K562 (cell line): ENCODE data around the gene NMRK2. TPM values are rescaled to one million over a fixed set of nuclear protein-coding genes. Genes with fewer than 3 reads are reported as not detected.

Experiments
- ARHGAP35 ChIP-seq: fragments of 450-650 bp; IDR thresholded peaks from 2 replicates; pipeline ENCODE4 v1.6.1; 2018; ENCODE audit not compliant: partially characterized antibody
- BACH1 ChIP-seq: fragments of 200-800 bp; sonication (Bioruptor generic); IDR thresholded peaks from 2 replicates; pipeline ENCODE4 v1.6.1; 2016; ENCODE audit warnings: missing genetic modification characterization, missing compliant biosample characterization
- BRCA1 ChIP-seq, 2 experiments: fragments of 450-650 bp in 1 of 2; sonication (generic) in 1 of 2; formaldehyde crosslinking in 1 of 2; IDR thresholded peaks; 2 replicates each; pipeline versions ENCODE4 v1.5.0 to v1.6.1; 2017 to 2020; ENCODE audit warnings: mild to moderate bottlenecking in 1 of 2, missing genetic modification reagents in 1 of 2
- CHCHD3 ChIP-seq: fragments of 250-450 bp; sonication (Bioruptor Pico); IDR thresholded peaks from 2 replicates; pipeline ENCODE4 v2.1.2; 2022; ENCODE audit warnings: mild to moderate bottlenecking
- DNMT1 ChIP-seq: fragments of 450-650 bp; IDR thresholded peaks from 2 replicates; pipeline ENCODE4 v1.6.1; 2016; ENCODE audit warnings: antibody characterized with exemption, mild to moderate bottlenecking
- ESRRB ChIP-seq: fragments of 250-450 bp; sonication (Bioruptor Pico); IDR thresholded peaks from 2 replicates; pipeline ENCODE4 v1.5.0; 2020; ENCODE audit warnings: mild to moderate bottlenecking, moderate library complexity, borderline replicate concordance
- HDAC1 ChIP-seq, 2 experiments: fragments of 450-650 bp; IDR thresholded peaks; 2 replicates each; pipeline ENCODE4 v1.6.1; 2016 to 2017; ENCODE audit warnings: inconsistent platforms in 1 of 2, mild to moderate bottlenecking in 1 of 2, moderate library complexity in 1 of 2
- HMGN3 ChIP-seq: IDR thresholded peaks from 2 replicates; pipeline ENCODE4 v1.6.1; 2011; ENCODE audit warnings: borderline replicate concordance, low read depth, mild to moderate bottlenecking, mixed read lengths, low read length; ENCODE audit not compliant: insufficient read length; ENCODE audit errors: extremely low read depth
- MCM2 ChIP-seq: fragments of 450-650 bp; IDR thresholded peaks from 2 replicates; pipeline ENCODE4 v1.6.1; 2017; ENCODE audit warnings: low read depth, mild to moderate bottlenecking
- MCM3 ChIP-seq: fragments of 450-650 bp; IDR thresholded peaks from 2 replicates; pipeline ENCODE4 v1.6.1; 2016
- NCOA6 ChIP-seq: fragments of 450-650 bp; IDR thresholded peaks from 2 replicates; pipeline ENCODE4 v1.6.1; 2017; ENCODE audit warnings: mild to moderate bottlenecking
- PCBP1 ChIP-seq: fragments of 200-400 bp; formaldehyde crosslinking; IDR thresholded peaks from 2 replicates; pipeline ENCODE4 v1.6.1; 2018; ENCODE audit warnings: mild to moderate bottlenecking, low read depth, low read length; ENCODE audit not compliant: poor library complexity, severe bottlenecking
- POLR3A ChIP-seq: IDR thresholded peaks from 2 replicates; pipeline ENCODE4 v1.6.1; 2011; ENCODE audit warnings: borderline replicate concordance, mild to moderate bottlenecking, moderate library complexity; ENCODE audit not compliant: insufficient read length, insufficient read depth; ENCODE audit errors: extremely low read depth
- PYGO2 ChIP-seq: fragments of 450-650 bp; IDR thresholded peaks from 2 replicates; pipeline ENCODE4 v1.6.1; 2016; ENCODE audit warnings: mild to moderate bottlenecking, missing genetic modification characterization, moderate library complexity, missing compliant biosample characterization
- RCOR1 ChIP-seq, 2 experiments: IDR thresholded peaks; 2 replicates each; pipeline ENCODE4 v1.6.1; 2012; ENCODE audit warnings: low read depth in 2 of 2, low read length in 2 of 2, borderline replicate concordance in 1 of 2, improper control_type of control experiment in 1 of 2
- SMAD4 ChIP-seq: fragments of 250-450 bp; sonication (Bioruptor Pico); conservative IDR thresholded peaks from 2 replicates; pipeline ENCODE4 v1.8.0; 2021; ENCODE audit warnings: inconsistent platforms, mild to moderate bottlenecking, moderate library complexity
- SMARCC2 ChIP-seq: fragments of 450-650 bp; IDR thresholded peaks from 2 replicates; pipeline ENCODE4 v1.6.1; 2017; ENCODE audit warnings: antibody characterized with exemption, moderate library complexity, mild to moderate bottlenecking, low read depth
- TCF7 ChIP-seq: sonication (generic); IDR thresholded peaks from 2 replicates; pipeline ENCODE4 v1.6.1; 2016; ENCODE audit warnings: antibody characterized with exemption, borderline replicate concordance
- ZBTB7A ChIP-seq: IDR thresholded peaks from 2 replicates; pipeline ENCODE4 v1.6.1; 2011; ENCODE audit warnings: low read depth, mild to moderate bottlenecking, low read length, moderate library complexity, borderline replicate concordance; ENCODE audit not compliant: control insufficient read depth
- ZC3H8 ChIP-seq: fragments of 450-650 bp; IDR thresholded peaks from 2 replicates; pipeline ENCODE4 v1.6.1; 2017
- ZNF274 ChIP-seq: IDR thresholded peaks from 2 replicates; pipeline ENCODE4 v1.6.1; 2011; ENCODE audit warnings: low read depth, mild to moderate bottlenecking, low read length, moderate library complexity, borderline replicate concordance
- ZNF436 ChIP-seq: fragments of 250-450, 450-650 bp; sonication (Bioruptor Pico); formaldehyde crosslinking; IDR thresholded peaks from 2 replicates; pipeline ENCODE4 v1.7.0; 2020; ENCODE audit warnings: mild to moderate bottlenecking
- ZNF444 ChIP-seq: fragments of 250-450 bp; sonication (Bioruptor Pico); IDR thresholded peaks from 2 replicates; pipeline ENCODE4 v1.4.0; 2020; ENCODE audit warnings: mild to moderate bottlenecking, moderate library complexity
- ZNF589 ChIP-seq: fragments of 200-800 bp; sonication (Bioruptor generic); IDR thresholded peaks from 2 replicates; pipeline ENCODE4 v1.6.1; 2016; ENCODE audit warnings: low read depth, missing genetic modification characterization, missing compliant biosample characterization
- ZNF79 ChIP-seq: fragments of 250-450 bp; sonication (Bioruptor Pico); IDR thresholded peaks from 2 replicates; pipeline ENCODE4 v1.4.0; 2020; ENCODE audit warnings: low read depth, mild to moderate bottlenecking, moderate library complexity
- polyA plus RNA-seq, 8 experiments: library from polyadenylated mRNA; depleted of rRNA in 4 of 8; stranded (reverse) in 5 of 8; unstranded in 3 of 8; fragments of >200 nt; fragmentation: Nextera tagmentation in 2 of 8; fragmentation: Illumina TruSeq in 1 of 8; extraction: Ambion mirVana in 2 of 8; extraction: Trizol in 1 of 8; gene quantifications; 2 replicates each; pipeline versions ENCODE4 v1.2.1 to v1.2.3, GENCODE V29; 2011 to 2014; ENCODE audit warnings: inconsistent platforms in 1 of 8, missing spikeins in 1 of 8
- total RNA-seq, 7 experiments: library from RNA; depleted of rRNA in 6 of 7; stranded (reverse); fragments of >200 nt in 6 of 7; fragmentation: Illumina TruSeq in 2 of 7; extraction: Trizol in 2 of 7; gene quantifications; 2 replicates each; pipeline versions ENCODE4 v1.2.1 to v1.2.3, GENCODE V29; 2011 to 2021; ENCODE audit warnings: low replicate concordance in 1 of 7
- TF ChIP-seq, protein P1 (sequence below): fragments of 450-650 bp; formaldehyde crosslinking; conservative IDR thresholded peaks from 2 replicates; pipeline ENCODE4 v1.4.0; 2022; ENCODE audit warnings: mild to moderate bottlenecking, missing genetic modification characterization
- TF ChIP-seq, protein P2 (sequence below): sonication (generic); formaldehyde crosslinking; IDR thresholded peaks from 2 replicates; pipeline ENCODE4 v1.4.0; 2020; ENCODE audit warnings: mild to moderate bottlenecking, missing genetic modification reagents

NMRK2 gene
- total and polyA plus RNA-seq, 9 of the 15 experiments (the other 6 are each of a cell fraction or from before 2014, with no cell fraction given), result not detected

DNA sequence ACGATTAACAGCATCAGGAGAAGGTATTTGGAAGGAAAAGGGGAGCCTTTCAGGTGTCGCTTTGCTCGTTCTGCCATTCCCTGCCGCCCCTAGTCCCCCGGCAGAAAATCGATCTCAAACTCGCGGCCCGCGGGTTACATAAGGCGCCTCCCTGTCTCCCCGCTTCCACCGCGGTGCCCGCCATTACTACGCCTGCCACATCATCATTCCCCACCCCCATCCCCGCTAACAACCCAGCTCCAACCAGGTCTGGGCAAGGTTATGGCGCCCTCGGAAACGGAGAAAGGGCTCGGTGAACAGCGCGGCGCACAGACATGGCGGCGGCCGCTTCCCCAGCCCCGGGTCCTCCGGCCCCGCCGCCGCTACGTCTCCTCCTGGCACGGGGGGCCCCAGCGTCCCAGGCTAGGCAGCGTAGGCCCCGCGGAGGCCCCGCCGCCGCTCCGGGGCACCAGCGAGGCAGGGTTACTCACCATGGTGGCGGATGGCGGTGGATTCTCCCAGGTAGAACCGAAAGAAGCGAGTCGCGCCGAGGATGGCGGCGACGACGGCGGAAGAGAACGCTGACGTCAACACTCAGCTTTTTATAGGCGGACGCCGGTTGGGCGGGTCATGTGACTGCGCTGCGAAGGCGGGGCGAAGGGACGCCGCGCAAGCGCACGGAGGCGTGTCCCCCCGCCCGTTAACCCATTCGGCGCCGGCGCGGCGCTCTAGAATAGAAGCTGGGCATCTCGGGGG is 52.2 kb downstream of the NMRK2 start, which contains the start of gene EEF2 (continued):
- peak; percentile 81 for TF ChIP-seq SMAD4 (CRISPR knock-in tag)
- no peak for TF ChIP-seq BACH1 (tag)
- TF ChIP-seq, protein P1, sequence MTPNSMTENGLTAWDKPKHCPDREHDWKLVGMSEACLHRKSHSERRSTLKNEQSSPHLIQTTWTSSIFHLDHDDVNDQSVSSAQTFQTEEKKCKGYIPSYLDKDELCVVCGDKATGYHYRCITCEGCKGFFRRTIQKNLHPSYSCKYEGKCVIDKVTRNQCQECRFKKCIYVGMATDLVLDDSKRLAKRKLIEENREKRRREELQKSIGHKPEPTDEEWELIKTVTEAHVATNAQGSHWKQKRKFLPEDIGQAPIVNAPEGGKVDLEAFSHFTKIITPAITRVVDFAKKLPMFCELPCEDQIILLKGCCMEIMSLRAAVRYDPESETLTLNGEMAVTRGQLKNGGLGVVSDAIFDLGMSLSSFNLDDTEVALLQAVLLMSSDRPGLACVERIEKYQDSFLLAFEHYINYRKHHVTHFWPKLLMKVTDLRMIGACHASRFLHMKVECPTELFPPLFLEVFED (CRISPR knock-in tag), result 0 out of 2 replicates have a peak, but pooled peaks have one; percentile 42
- TF ChIP-seq NCOA6, result no peak
- no peak for TF ChIP-seq ARHGAP35
- TF ChIP-seq ZNF589 (CRISPR knock-in tag), result peak; percentile 84
- TF ChIP-seq POLR3A, result no peak
- TF ChIP-seq CHCHD3, result no peak
- TF ChIP-seq DNMT1, result no peak
- no peak for TF ChIP-seq PYGO2 (tag)
- TF ChIP-seq ZNF274, result peak; percentile 41; the same call in 1 of the 2 replicates
- TF ChIP-seq MCM3, result no peak
- peak; percentile 63 to 88; a peak in 2 of 4 replicates for TF ChIP-seq HDAC1 (IDR thresholded peaks at IDR 0.05)
- TF ChIP-seq ZNF79 (CRISPR knock-in tag), result no peak
- TF ChIP-seq ZNF444 (CRISPR knock-in tag), result no peak
- TF ChIP-seq TCF7, result no peak
- no peak for TF ChIP-seq ZNF436 (CRISPR knock-in tag)
- TF ChIP-seq, protein P2, sequence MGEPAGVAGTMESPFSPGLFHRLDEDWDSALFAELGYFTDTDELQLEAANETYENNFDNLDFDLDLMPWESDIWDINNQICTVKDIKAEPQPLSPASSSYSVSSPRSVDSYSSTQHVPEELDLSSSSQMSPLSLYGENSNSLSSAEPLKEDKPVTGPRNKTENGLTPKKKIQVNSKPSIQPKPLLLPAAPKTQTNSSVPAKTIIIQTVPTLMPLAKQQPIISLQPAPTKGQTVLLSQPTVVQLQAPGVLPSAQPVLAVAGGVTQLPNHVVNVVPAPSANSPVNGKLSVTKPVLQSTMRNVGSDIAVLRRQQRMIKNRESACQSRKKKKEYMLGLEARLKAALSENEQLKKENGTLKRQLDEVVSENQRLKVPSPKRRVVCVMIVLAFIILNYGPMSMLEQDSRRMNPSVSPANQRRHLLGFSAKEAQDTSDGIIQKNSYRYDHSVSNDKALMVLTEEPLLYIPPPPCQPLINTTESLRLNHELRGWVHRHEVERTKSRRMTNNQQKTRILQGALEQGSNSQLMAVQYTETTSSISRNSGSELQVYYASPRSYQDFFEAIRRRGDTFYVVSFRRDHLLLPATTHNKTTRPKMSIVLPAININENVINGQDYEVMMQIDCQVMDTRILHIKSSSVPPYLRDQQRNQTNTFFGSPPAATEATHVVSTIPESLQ, result 0 out of 2 replicates have a peak, but pooled peaks have one; percentile 72
- no peak for TF ChIP-seq MCM2
- TF ChIP-seq BRCA1 (IDR thresholded peaks at IDR 0.05), result no peak
- TF ChIP-seq BRCA1 (CRISPR knock-in tag; IDR thresholded peaks at IDR 0.05), result no peak
- TF ChIP-seq PCBP1, result peak; percentile 97
- TF ChIP-seq SMARCC2, result no peak; the same call in 1 of the 2 replicates
- no peak for TF ChIP-seq ESRRB
- no peak for TF ChIP-seq HMGN3
- TF ChIP-seq RCOR1 (IDR thresholded peaks at IDR 0.05; ENCODE audit: borderline replicate concordance in 1 of 2, low read depth in 2 of 2, low read length in 2 of 2), result peak in 1 of 2 experiments; percentile 3; a peak in 1 of 4 replicates
- peak; percentile 85; the same call in 1 of the 2 replicates for TF ChIP-seq ZBTB7A
- no peak for TF ChIP-seq ZC3H8
